HG03095 (cell line): ENCODE data around the gene IRS1.

Experiments
- ATAC-seq: cut with Tn5 transposase; IDR thresholded peaks from one replicate; pipeline ENCODE4 v1.9.1; 2021; ENCODE audit warnings: moderate library complexity; ENCODE audit not compliant: unreplicated experiment

Gene IRS1

GRCh38 chr2:226758921-226759640 lies 40.5 kb downstream of the IRS1 start:
- ATAC-seq = no peak

- no peak for ATAC-seq
These were observed 43.5 kb downstream of the IRS1 start for GRCh38 chr2:226756131-226756530.

GRCh38 chr2:226755631-226756030 lies 44.0 kb downstream of the IRS1 start:
- ATAC-seq = no peak

- ATAC-seq = no peak
These were observed 44.6 kb downstream of the IRS1 start for GRCh38 chr2:226754821-226755604.

GRCh38 chr2:226752887-226753286 lies 46.7 kb downstream of the IRS1 start:
- ATAC-seq = no peak

- ATAC-seq = no peak
These were observed 52.3 kb downstream of the IRS1 start for GRCh38 chr2:226747288-226747687.

GRCh38 chr2:226746196-226746800 lies 53.3 kb downstream of the IRS1 start:
- no peak for ATAC-seq

- ATAC-seq = no peak
These were observed 55.7 kb downstream of the IRS1 start for GRCh38 chr2:226743915-226744314.

- ATAC-seq = no peak
These were observed 57.3 kb downstream of the IRS1 start for GRCh38 chr2:226742347-226742746.

GRCh38 chr2:226740039-226740648 lies 59.5 kb downstream of the IRS1 start:
- no peak for ATAC-seq

GRCh38 chr2:226739545-226740030 lies 60.0 kb downstream of the IRS1 start:
- ATAC-seq = no peak

GRCh38 chr2:226738821-226739544 lies 60.6 kb downstream of the IRS1 start:
- no peak for ATAC-seq

- ATAC-seq = no peak
These were observed 61.3 kb downstream of the IRS1 start for GRCh38 chr2:226738191-226738820.

- no peak for ATAC-seq
These were observed 63.2 kb downstream of the IRS1 start for GRCh38 chr2:226736382-226736781.

GRCh38 chr2:226733927-226734564 lies 65.6 kb downstream of the IRS1 start:
- ATAC-seq = no peak

- no peak for ATAC-seq
These were observed 66.3 kb downstream of the IRS1 start for GRCh38 chr2:226733189-226733858.

GRCh38 chr2:226732478-226733188 lies 67.0 kb downstream of the IRS1 start:
- ATAC-seq = no peak

- no peak for ATAC-seq
These were observed 69.1 kb downstream of the IRS1 start for GRCh38 chr2:226730481-226730880.

GRCh38 chr2:226728996-226729395 lies 70.6 kb downstream of the IRS1 start:
- ATAC-seq = no peak
